GM12873 (cell line): ENCODE results near the gene IGF2R.

Source experiments
- CTCF ChIP-seq: IDR thresholded peaks from 2 replicates; pipeline ENCODE4 v1.5.1; 2012; ENCODE audit warnings: low read depth, mild to moderate bottlenecking, moderate library complexity, low read length, control low read depth; ENCODE audit not compliant: insufficient read depth; ENCODE audit errors: missing control alignments

The IGF2R gene

GRCh38 chr6:160076009-160076408, 107.1 kb downstream of the IGF2R start:
- TF ChIP-seq CTCF, result no peak

- no peak for TF ChIP-seq CTCF
Observed at GRCh38 chr6:160077024-160077423, 108.1 kb downstream of the IGF2R start.

- no peak for TF ChIP-seq CTCF
Observed at GRCh38 chr6:160077526-160077925, 108.6 kb downstream of the IGF2R start.

- TF ChIP-seq CTCF, result no peak
Observed at GRCh38 chr6:160078883-160079685, 110.2 kb downstream of the IGF2R start.

- no peak for TF ChIP-seq CTCF
Observed at GRCh38 chr6:160079686-160080043, 110.8 kb downstream of the IGF2R start.

- no peak for TF ChIP-seq CTCF
Observed at GRCh38 chr6:160080097-160080496, 111.2 kb downstream of the IGF2R start.

GRCh38 chr6:160081398-160081797, 112.5 kb downstream of the IGF2R start:
- no peak for TF ChIP-seq CTCF
